HCT116 (cell line): ENCODE measurements around the gene RANBP17. TPM values are rescaled to one million over a fixed set of nuclear protein-coding genes. Genes with fewer than 3 reads are reported as not detected.

Experiments
- ATAC-seq: fragments of 200-7000 bp; cut with Tn5 transposase; 2 replicates; pipeline ENCODE4 v1.9.1; 2020; ENCODE audit warnings: mild to moderate bottlenecking, moderate library complexity
- BruUV-seq: library from RNA; stranded (reverse); fragments of 400-500 nt; replicated peaks from 2 replicates; lab custom pipeline; 2021; lab: Mats Ljungman, UMichigan
- CTCF ChIA-PET: fragments of 300-600 bp; sonication (Branson Sonifier 250); formaldehyde crosslinking; loops from one replicate; lab custom pipeline; 2021; ENCODE audit warnings: antibody characterized with exemption; lab: Charles Lee
- POLR2A ChIA-PET: fragments of 300-600, 350-600 bp; sonication (Branson Sonifier 250); formaldehyde crosslinking; loops from one replicate; lab custom pipeline; 2021; ENCODE audit warnings: antibody characterized with exemption; lab: Charles Lee
- RAD21 ChIA-PET, 2 experiments: fragments of 300-600 bp; sonication (Branson Sonifier 250); formaldehyde crosslinking; loops; one replicate each; lab custom pipeline; 2023; ENCODE audit warnings: low total read pairs in 2 of 2; ENCODE audit not compliant: uncharacterized antibody in 2 of 2, unreplicated experiment in 2 of 2, low non-redundant PET in 1 of 2; lab: Charles Lee
- DNase-seq: peaks from one replicate; pipeline ENCODE4 v3.0.0-alpha.2; 2010; ENCODE audit warnings: low read depth, low spot score
- H2AFZ ChIP-seq: fragments of 200-600 bp; shearing (Covaris generic), sonication (generic); 2 replicates; pipeline ENCODE4 v1.6.1; 2017; ENCODE audit warnings: low read depth, mixed run types, mixed read lengths, antibody characterized with exemption, low read length; ENCODE audit not compliant: poor library complexity, severe bottlenecking
- H3K27ac ChIP-seq: 2 replicates; pipeline ENCODE4 v1.5.1; 2012; ENCODE audit warnings: low read depth, low read length
- H3K27me3 ChIP-seq: fragments of 200-600 bp; sonication (generic); 2 replicates; pipeline ENCODE4 v1.6.1; 2016; ENCODE audit warnings: mixed run types, low read length, mixed read lengths; ENCODE audit not compliant: insufficient read depth
- H3K36me3 ChIP-seq, 2 experiments: fragments of 200-500 bp in 1 of 2; fragments of 200-600 bp in 1 of 2; sonication (Bioruptor generic) in 1 of 2; sonication (generic) in 1 of 2; 2 replicates each; pipeline versions ENCODE4 v1.5.1 to v1.6.1; 2014 to 2016; ENCODE audit warnings: low read length in 2 of 2, inconsistent platforms in 1 of 2, mixed read lengths in 1 of 2, mixed run types in 1 of 2; ENCODE audit not compliant: insufficient read depth in 2 of 2, control insufficient read depth in 1 of 2
- H3K4me1 ChIP-seq, 2 experiments: fragments of 200-600 bp in 1 of 2; sonication (generic) in 1 of 2; 2 replicates each; pipeline versions ENCODE4 v1.5.1 to v1.6.1; 2012 to 2017; ENCODE audit warnings: low read length in 2 of 2, inconsistent platforms in 1 of 2, mild to moderate bottlenecking in 1 of 2, mixed read lengths in 1 of 2, mixed run types in 1 of 2, moderate library complexity in 1 of 2; ENCODE audit not compliant: insufficient read depth in 2 of 2, control insufficient read depth in 1 of 2
- H3K4me2 ChIP-seq: fragments of 200-600 bp; sonication (generic); 2 replicates; pipeline ENCODE4 v1.6.1; 2017; ENCODE audit warnings: mixed run types, low read length, mixed read lengths
- H3K4me3 ChIP-seq, 2 experiments: fragments of 200-600 bp in 1 of 2; sonication (generic) in 1 of 2; replicated peaks in 1 of 2; 2 replicates each; pipeline ENCODE4 v1.5.1; 2011 to 2016; ENCODE audit warnings: low read length in 2 of 2, control low read depth in 1 of 2, low read depth in 1 of 2, mild to moderate bottlenecking in 1 of 2, mixed read lengths in 1 of 2, mixed run types in 1 of 2
- H3K79me2 ChIP-seq: fragments of 200-600 bp; sonication (generic); 2 replicates; pipeline ENCODE4 v1.6.1; 2017; ENCODE audit warnings: mild to moderate bottlenecking, mixed run types, low read length, moderate library complexity, mixed read lengths; ENCODE audit not compliant: insufficient read depth
- H3K9ac ChIP-seq: fragments of 200-600 bp; sonication (generic); 2 replicates; pipeline ENCODE4 v1.6.1; 2016; ENCODE audit warnings: low read length, mixed read lengths
- H3K9me2 ChIP-seq: fragments of 200-600 bp; sonication (generic), shearing (Covaris generic); 2 replicates; pipeline ENCODE4 v1.6.1; 2017; ENCODE audit warnings: mixed run types, mild to moderate bottlenecking, moderate library complexity; ENCODE audit not compliant: insufficient read depth
- H3K9me3 ChIP-seq, 2 experiments: fragments of 200-500 bp in 1 of 2; fragments of 200-600 bp in 1 of 2; sonication (Bioruptor generic) in 1 of 2; sonication (generic) in 1 of 2; 2 replicates each; pipeline ENCODE4 v1.6.1; 2014 to 2017; ENCODE audit warnings: low read length in 2 of 2, mixed read lengths in 2 of 2, inconsistent platforms in 1 of 2, low read depth in 1 of 2, mild to moderate bottlenecking in 1 of 2, mixed run types in 1 of 2, moderate library complexity in 1 of 2; ENCODE audit not compliant: control insufficient read depth in 1 of 2, insufficient read depth in 1 of 2
- H4K20me1 ChIP-seq: fragments of 200-600 bp; sonication (generic), shearing (Covaris generic); 2 replicates; pipeline ENCODE4 v1.6.1; 2017; ENCODE audit warnings: mixed run types, mild to moderate bottlenecking, moderate library complexity; ENCODE audit not compliant: insufficient read depth
- ATF3 ChIP-seq: IDR thresholded peaks from 2 replicates; pipeline ENCODE4 v1.6.1; 2012
- CBX3 ChIP-seq: IDR thresholded peaks from 2 replicates; pipeline ENCODE4 v1.6.1; 2012; ENCODE audit warnings: low read depth
- CEBPB ChIP-seq: IDR thresholded peaks from 2 replicates; pipeline ENCODE4 v1.6.1; 2012; ENCODE audit warnings: low read depth
- EGR1 ChIP-seq: IDR thresholded peaks from 2 replicates; pipeline ENCODE4 v1.6.1; 2012; ENCODE audit warnings: low read depth
- ELF1 ChIP-seq: IDR thresholded peaks from 2 replicates; pipeline ENCODE4 v1.6.1; 2012; ENCODE audit warnings: low read depth, borderline replicate concordance
- EZH2 ChIP-seq: fragments of 200-600 bp; sonication (generic); IDR thresholded peaks from 2 replicates; pipeline ENCODE4 v1.6.1; 2017; ENCODE audit warnings: antibody characterized with exemption, mixed run types
- EZH2phosphoT487 ChIP-seq: fragments of 200-600 bp; IDR thresholded peaks from 2 replicates; pipeline ENCODE4 v1.6.1; 2018; ENCODE audit warnings: antibody characterized with exemption, borderline replicate concordance
- FOSL1 ChIP-seq: IDR thresholded peaks from 2 replicates; pipeline ENCODE4 v1.6.1; 2012; ENCODE audit warnings: low read depth
- POLR2A ChIP-seq: IDR thresholded peaks from 2 replicates; pipeline ENCODE4 v1.7.0; 2011; ENCODE audit warnings: borderline replicate concordance; ENCODE audit not compliant: insufficient read depth, insufficient read length; ENCODE audit errors: extremely low read depth
- RAD21 ChIP-seq: IDR thresholded peaks from 2 replicates; pipeline ENCODE4 v1.6.1; 2012; ENCODE audit warnings: low read depth, mild to moderate bottlenecking
- SIN3A ChIP-seq: IDR thresholded peaks from 2 replicates; pipeline ENCODE4 v1.6.1; 2012; ENCODE audit warnings: low read depth
- SP1 ChIP-seq: IDR thresholded peaks from 2 replicates; pipeline ENCODE4 v1.6.1; 2012; ENCODE audit warnings: low read depth
- TCF7L2 ChIP-seq: IDR thresholded peaks from 2 replicates; pipeline ENCODE4 v1.7.0; 2011; ENCODE audit warnings: borderline replicate concordance, inconsistent platforms; ENCODE audit not compliant: insufficient read depth, insufficient read length; ENCODE audit errors: extremely low read depth
- YY1 ChIP-seq: IDR thresholded peaks from 2 replicates; pipeline ENCODE4 v1.6.1; 2011; ENCODE audit warnings: low read length, low read depth, moderate library complexity, mild to moderate bottlenecking; ENCODE audit not compliant: insufficient replicate concordance; ENCODE audit errors: extremely low read depth
- ZBTB33 ChIP-seq: IDR thresholded peaks from 2 replicates; pipeline ENCODE4 v1.6.1; 2011; ENCODE audit warnings: mild to moderate bottlenecking, low read length, moderate library complexity; ENCODE audit not compliant: insufficient replicate concordance; ENCODE audit errors: extremely low read depth
- intact Hi-C: fragments of 100-400 bp; cut with micrococcal nuclease; formaldehyde crosslinking; loops from 2 replicates; pipeline ENCODE4 v1.10.0; 2022
- total RNA-seq: library from RNA; stranded (reverse); gene quantifications from one replicate; pipeline ENCODE4 v1.2.1, GENCODE V29; 2021; ENCODE audit not compliant: unreplicated experiment
- TF ChIP-seq, protein P1 (sequence below): IDR thresholded peaks from 2 replicates; pipeline ENCODE4 v1.6.1; 2012
- TF ChIP-seq, protein P2 (sequence below): IDR thresholded peaks from 2 replicates; pipeline ENCODE4 v1.6.1; 2012; ENCODE audit warnings: low read depth
- TF ChIP-seq, protein P3 (sequence below), 3 experiments: fragments of 200-600 bp in 1 of 3; sonication (generic) in 1 of 3; IDR thresholded peaks in 2 of 3; conservative IDR thresholded peaks in 1 of 3; 2 replicates each; pipeline ENCODE4 v1.5.1; 2012 to 2017; ENCODE audit warnings: low read depth in 2 of 3, low read length in 2 of 3, antibody characterized with exemption in 1 of 3, borderline replicate concordance in 1 of 3, control low read depth in 1 of 3, mild to moderate bottlenecking in 1 of 3, mixed read lengths in 1 of 3, mixed run types in 1 of 3, moderate library complexity in 1 of 3; ENCODE audit not compliant: insufficient read depth in 1 of 3

RANBP17 gene
- total RNA-seq, 1 experiment from 2014 or later, result 18.2 TPM

- Histone ChIP-seq H4K20me1 (no peaks in the 10 kb centered on the region), H3K4me2 (no peak overlapping the region), H3K4me1 (peaks cover 4 to 11% of the 10 kb centered on the region in 2 experiments; a peak in 3 of 4 replicates), H3K36me3 (no peaks in the 10 kb centered on the region), H3K9me2 (no peaks in the 10 kb centered on the region), H3K9me3 (no peaks in the 10 kb centered on the region), H3K9ac (no peak overlapping the region)
- POLR2A ChIA-PET, result no interaction called here
- TF ChIP-seq RAD21 (no peak), CBX3 (no peak), ZBTB33 (no peak), CEBPB (no peak), YY1 (no peak), TCF7L2 (no peak), EZH2phosphoT487 (no peak), SP1 (no peak), EZH2 (no peak), ATF3 (no peak), SIN3A (no peak), POLR2A (no peak), EGR1 (no peak), FOSL1 (no peak), ELF1 (no peak)
- TF ChIP-seq, protein P1, sequence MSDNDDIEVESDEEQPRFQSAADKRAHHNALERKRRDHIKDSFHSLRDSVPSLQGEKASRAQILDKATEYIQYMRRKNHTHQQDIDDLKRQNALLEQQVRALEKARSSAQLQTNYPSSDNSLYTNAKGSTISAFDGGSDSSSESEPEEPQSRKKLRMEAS, result no peak
- TF ChIP-seq, protein P2, sequence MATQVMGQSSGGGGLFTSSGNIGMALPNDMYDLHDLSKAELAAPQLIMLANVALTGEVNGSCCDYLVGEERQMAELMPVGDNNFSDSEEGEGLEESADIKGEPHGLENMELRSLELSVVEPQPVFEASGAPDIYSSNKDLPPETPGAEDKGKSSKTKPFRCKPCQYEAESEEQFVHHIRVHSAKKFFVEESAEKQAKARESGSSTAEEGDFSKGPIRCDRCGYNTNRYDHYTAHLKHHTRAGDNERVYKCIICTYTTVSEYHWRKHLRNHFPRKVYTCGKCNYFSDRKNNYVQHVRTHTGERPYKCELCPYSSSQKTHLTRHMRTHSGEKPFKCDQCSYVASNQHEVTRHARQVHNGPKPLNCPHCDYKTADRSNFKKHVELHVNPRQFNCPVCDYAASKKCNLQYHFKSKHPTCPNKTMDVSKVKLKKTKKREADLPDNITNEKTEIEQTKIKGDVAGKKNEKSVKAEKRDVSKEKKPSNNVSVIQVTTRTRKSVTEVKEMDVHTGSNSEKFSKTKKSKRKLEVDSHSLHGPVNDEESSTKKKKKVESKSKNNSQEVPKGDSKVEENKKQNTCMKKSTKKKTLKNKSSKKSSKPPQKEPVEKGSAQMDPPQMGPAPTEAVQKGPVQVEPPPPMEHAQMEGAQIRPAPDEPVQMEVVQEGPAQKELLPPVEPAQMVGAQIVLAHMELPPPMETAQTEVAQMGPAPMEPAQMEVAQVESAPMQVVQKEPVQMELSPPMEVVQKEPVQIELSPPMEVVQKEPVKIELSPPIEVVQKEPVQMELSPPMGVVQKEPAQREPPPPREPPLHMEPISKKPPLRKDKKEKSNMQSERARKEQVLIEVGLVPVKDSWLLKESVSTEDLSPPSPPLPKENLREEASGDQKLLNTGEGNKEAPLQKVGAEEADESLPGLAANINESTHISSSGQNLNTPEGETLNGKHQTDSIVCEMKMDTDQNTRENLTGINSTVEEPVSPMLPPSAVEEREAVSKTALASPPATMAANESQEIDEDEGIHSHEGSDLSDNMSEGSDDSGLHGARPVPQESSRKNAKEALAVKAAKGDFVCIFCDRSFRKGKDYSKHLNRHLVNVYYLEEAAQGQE, result no peak
- TF ChIP-seq, protein P3, sequence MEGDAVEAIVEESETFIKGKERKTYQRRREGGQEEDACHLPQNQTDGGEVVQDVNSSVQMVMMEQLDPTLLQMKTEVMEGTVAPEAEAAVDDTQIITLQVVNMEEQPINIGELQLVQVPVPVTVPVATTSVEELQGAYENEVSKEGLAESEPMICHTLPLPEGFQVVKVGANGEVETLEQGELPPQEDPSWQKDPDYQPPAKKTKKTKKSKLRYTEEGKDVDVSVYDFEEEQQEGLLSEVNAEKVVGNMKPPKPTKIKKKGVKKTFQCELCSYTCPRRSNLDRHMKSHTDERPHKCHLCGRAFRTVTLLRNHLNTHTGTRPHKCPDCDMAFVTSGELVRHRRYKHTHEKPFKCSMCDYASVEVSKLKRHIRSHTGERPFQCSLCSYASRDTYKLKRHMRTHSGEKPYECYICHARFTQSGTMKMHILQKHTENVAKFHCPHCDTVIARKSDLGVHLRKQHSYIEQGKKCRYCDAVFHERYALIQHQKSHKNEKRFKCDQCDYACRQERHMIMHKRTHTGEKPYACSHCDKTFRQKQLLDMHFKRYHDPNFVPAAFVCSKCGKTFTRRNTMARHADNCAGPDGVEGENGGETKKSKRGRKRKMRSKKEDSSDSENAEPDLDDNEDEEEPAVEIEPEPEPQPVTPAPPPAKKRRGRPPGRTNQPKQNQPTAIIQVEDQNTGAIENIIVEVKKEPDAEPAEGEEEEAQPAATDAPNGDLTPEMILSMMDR (IDR thresholded peaks at IDR 0.05 in 2 of 3, conservative IDR thresholded peaks at IDR 0.05 in 1 of 3; ENCODE audit: borderline replicate concordance in 1 of 3, insufficient read depth in 1 of 3, low read depth in 2 of 3, low read length in 2 of 3), result no peak
- TF ChIP-seq, all 23 proteins: peak for 0
- intact Hi-C loops, result no loop called here
- CTCF ChIA-PET, result no interaction called here
- DNase-seq, result no peak
- Histone ChIP-seq H2AFZ (no peak overlapping the region), H3K27ac (no peak overlapping the region), H3K79me2 (no peaks in the 10 kb centered on the region), H3K27me3 (no peaks in the 10 kb centered on the region), H3K4me3 (no peak overlapping the region)
- BruUV-seq, result no TSS peak
- RAD21 ChIA-PET, result no interaction called here
- no peak for ATAC-seq
Measured at GRCh38 chr5:171094356-171094755, 232.5 kb downstream of the RANBP17 start.
